ENCODE data around the gene RPL10L. TPM values are rescaled to one million over a fixed set of nuclear protein-coding genes. Genes with fewer than 3 reads are reported as not detected.

Gene RPL10L
- total and polyA plus RNA-seq, 2 of the 4 experiments (the other 2 are of a cell fraction): not detected

DNA sequence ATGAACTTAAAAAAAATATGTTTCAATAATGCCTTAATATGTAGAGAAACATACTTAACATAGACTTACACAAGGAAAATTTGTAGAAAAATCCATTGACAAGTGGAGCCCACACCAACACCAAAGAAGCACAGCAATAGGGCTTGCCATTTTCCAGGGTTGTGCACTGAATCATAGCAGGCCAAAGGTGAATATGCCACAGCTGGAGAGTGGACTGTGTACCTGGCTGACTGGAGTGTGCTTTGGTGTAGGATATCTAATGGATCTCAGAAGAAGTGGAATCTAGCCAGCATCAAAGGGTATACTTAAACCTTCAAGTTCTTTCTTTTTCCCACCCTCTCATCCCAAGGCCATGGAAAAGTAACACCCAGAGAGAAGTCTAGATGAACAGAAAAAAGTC, 4.8 kb downstream of the RPL10L start:
- Histone ChIP-seq H2BK15ac (ENCODE audit: low read depth, low read length) (no peak overlapping the region), H4K5ac (ENCODE audit: low read depth, low read length) (no peak overlapping the region), H4K20me1 (ENCODE audit: insufficient read depth, low read length) (no peaks in the 10 kb centered on the region), H3K14ac (replicated peaks; ENCODE audit: low read depth, low read length) (no peak overlapping the region), H3K18ac (ENCODE audit: low read depth, low read length) (no peak overlapping the region), H2BK20ac (ENCODE audit: low read depth, low read length) (no peak overlapping the region), H3K23ac (ENCODE audit: low read depth, low read length) (no peak overlapping the region), H2BK120ac (ENCODE audit: low read depth, low read length) (no peak overlapping the region), H3K56ac (ENCODE audit: extremely low read depth, insufficient read depth, low read length) (no peak overlapping the region), H3K4me1 (ENCODE audit: control insufficient read depth, insufficient read depth, low read length) (no peaks in the 10 kb centered on the region), H2BK5ac (ENCODE audit: low read depth, low read length, poor library complexity, severe bottlenecking) (no peak overlapping the region), H3K27me3 (ENCODE audit: control insufficient read depth, insufficient read depth, low read length) (no peaks in the 10 kb centered on the region), H2AK5ac (ENCODE audit: low read depth, low read length) (no peak overlapping the region), H3K4ac (ENCODE audit: low read depth, low read length) (no peak overlapping the region), H3K9ac (ENCODE audit: low read depth, low read length) (no peak overlapping the region), H3K4me3 (ENCODE audit: insufficient read depth, low read depth, low read length) (no peak overlapping the region), H4K91ac (ENCODE audit: insufficient read depth, low read depth, low read length) (no peak overlapping the region), H2AK9ac (replicated peaks; ENCODE audit: low read depth, low read length, poor library complexity) (no peak overlapping the region), H3K9me3 (ENCODE audit: control insufficient read depth, insufficient read depth, low read length) (peaks cover 17% of the 10 kb centered on the region), H3K4me2 (ENCODE audit: low read depth, low read length) (no peak overlapping the region), H3K79me1 (ENCODE audit: low read depth in 1 of 2, low read length in 2 of 2) (no peaks in the 10 kb centered on the region), H3K27ac (ENCODE audit: insufficient read depth, low read length) (no peak overlapping the region), H2AFZ (replicated peaks; ENCODE audit: low read length, poor library complexity) (no peak overlapping the region), H4K8ac (ENCODE audit: low read depth in 2 of 2, low read length in 2 of 2) (no peak overlapping the region), H3K9me1 (ENCODE audit: insufficient read depth, low read length) (no peaks in the 10 kb centered on the region), H3K36me3 (ENCODE audit: control insufficient read depth, insufficient read depth, low read length) (no peaks in the 10 kb centered on the region)
- no TSS peak for BruUV-seq (replicated peaks)
- no peak for TF ChIP-seq RFX5 (IDR thresholded peaks at IDR 0.05; ENCODE audit: low read depth, low read length)
- no peak for TF ChIP-seq ELK1 (IDR thresholded peaks at IDR 0.05; ENCODE audit: borderline replicate concordance, low read depth, low read length)
- no peak for TF ChIP-seq POLR2A (IDR thresholded peaks at IDR 0.05; ENCODE audit: low read depth, low read length)
- TF ChIP-seq CHD1 (IDR thresholded peaks at IDR 0.05; ENCODE audit: low read depth, low read length): no peak
- no peak for TF ChIP-seq MXI1 (IDR thresholded peaks at IDR 0.05; ENCODE audit: borderline replicate concordance, low read depth, low read length)
- TF ChIP-seq, protein P1, sequence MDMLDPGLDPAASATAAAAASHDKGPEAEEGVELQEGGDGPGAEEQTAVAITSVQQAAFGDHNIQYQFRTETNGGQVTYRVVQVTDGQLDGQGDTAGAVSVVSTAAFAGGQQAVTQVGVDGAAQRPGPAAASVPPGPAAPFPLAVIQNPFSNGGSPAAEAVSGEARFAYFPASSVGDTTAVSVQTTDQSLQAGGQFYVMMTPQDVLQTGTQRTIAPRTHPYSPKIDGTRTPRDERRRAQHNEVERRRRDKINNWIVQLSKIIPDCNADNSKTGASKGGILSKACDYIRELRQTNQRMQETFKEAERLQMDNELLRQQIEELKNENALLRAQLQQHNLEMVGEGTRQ (IDR thresholded peaks at IDR 0.05; ENCODE audit: low read depth, low read length): no peak
- no peak for TF ChIP-seq SMC3 (IDR thresholded peaks at IDR 0.05; ENCODE audit: low read depth, low read length)
- TF ChIP-seq RAD21 (IDR thresholded peaks at IDR 0.05; ENCODE audit: low read length): no peak
- TF ChIP-seq RCOR1 (IDR thresholded peaks at IDR 0.05; ENCODE audit: insufficient replicate concordance, low read length): no peak
- TF ChIP-seq CTCF (conservative IDR thresholded peaks at IDR 0.05; ENCODE audit: low read depth, low read length): no peak
- TF ChIP-seq FOS (IDR thresholded peaks at IDR 0.05; ENCODE audit: low read depth, low read length): no peak
- no peak for TF ChIP-seq BHLHE40 (IDR thresholded peaks at IDR 0.05; ENCODE audit: low read depth, low read length)
- TF ChIP-seq MAFK (IDR thresholded peaks at IDR 0.05; ENCODE audit: low read depth, low read length): no peak
- no peak for TF ChIP-seq NFE2L2 (IDR thresholded peaks at IDR 0.05; ENCODE audit: low read depth, low read length)
- no peak for TF ChIP-seq MAZ (IDR thresholded peaks at IDR 0.05; ENCODE audit: borderline replicate concordance, low read depth, low read length)
- dilution Hi-C loops (cut with HindIII; ENCODE audit: low sequenced_read_pairs, unreplicated experiment) (no loop called here), in situ Hi-C loops (cut with MboI; ENCODE audit: low sequenced_read_pairs) (no loop called here), intact Hi-C loops (cut with micrococcal nuclease) (no loop called here)
- ATAC-seq (ENCODE audit: low read depth): no peak
- ChIA-PET POLR2A (ENCODE audit: unreplicated experiment) (no interaction called here), CTCF (no interaction called here)
- no peak for DNase-seq

Data from IMR-90 (cell line).